SJSA1 (cell line): ENCODE measurements around the gene COX4I1. TPM values are rescaled to one million over a fixed set of nuclear protein-coding genes. Genes with fewer than 3 reads are reported as not detected.

ENCODE experiments used
- DNase-seq, 2 experiments: peaks; one replicate each; pipeline ENCODE4 v3.0.0-alpha.2; 2015 to 2020; ENCODE audit warnings: low spot score in 2 of 2, low read depth in 1 of 2
- H3K27ac ChIP-seq: fragments of 250-450 bp; sonication (Bioruptor Pico); 2 replicates; pipeline ENCODE4 v1.5.1; 2020; ENCODE audit warnings: mild to moderate bottlenecking, moderate library complexity
- H3K27me3 ChIP-seq: fragments of 250-450 bp; sonication (Bioruptor Pico); replicated peaks from 2 replicates; pipeline ENCODE4 v1.5.1; 2020; ENCODE audit warnings: mild to moderate bottlenecking, moderate library complexity
- H3K36me3 ChIP-seq: fragments of 250-450 bp; sonication (Bioruptor Pico); 2 replicates; pipeline ENCODE4 v1.5.1; 2020; ENCODE audit warnings: mild to moderate bottlenecking
- H3K4me1 ChIP-seq: fragments of 250-450 bp; sonication (Bioruptor Pico); replicated peaks from 2 replicates; pipeline ENCODE4 v1.6.1; 2021; ENCODE audit warnings: mild to moderate bottlenecking
- H3K4me3 ChIP-seq: fragments of 250-450 bp; sonication (Bioruptor Pico); 2 replicates; pipeline ENCODE4 v1.5.1; 2020; ENCODE audit warnings: mild to moderate bottlenecking
- H3K9me3 ChIP-seq: fragments of 250-450 bp; sonication (Bioruptor Pico); replicated peaks from 2 replicates; pipeline ENCODE4 v1.5.1; 2020; ENCODE audit warnings: mild to moderate bottlenecking
- total RNA-seq: library from RNA; depleted of rRNA; stranded (reverse); fragments of >200 nt; shearing (Covaris generic); gene quantifications from 2 replicates; pipeline ENCODE4 v1.2.3, GENCODE V29; 2014; rRNA removed

The COX4I1 gene
- 631 and 775 TPM in 2 replicates for total RNA-seq

DNA sequence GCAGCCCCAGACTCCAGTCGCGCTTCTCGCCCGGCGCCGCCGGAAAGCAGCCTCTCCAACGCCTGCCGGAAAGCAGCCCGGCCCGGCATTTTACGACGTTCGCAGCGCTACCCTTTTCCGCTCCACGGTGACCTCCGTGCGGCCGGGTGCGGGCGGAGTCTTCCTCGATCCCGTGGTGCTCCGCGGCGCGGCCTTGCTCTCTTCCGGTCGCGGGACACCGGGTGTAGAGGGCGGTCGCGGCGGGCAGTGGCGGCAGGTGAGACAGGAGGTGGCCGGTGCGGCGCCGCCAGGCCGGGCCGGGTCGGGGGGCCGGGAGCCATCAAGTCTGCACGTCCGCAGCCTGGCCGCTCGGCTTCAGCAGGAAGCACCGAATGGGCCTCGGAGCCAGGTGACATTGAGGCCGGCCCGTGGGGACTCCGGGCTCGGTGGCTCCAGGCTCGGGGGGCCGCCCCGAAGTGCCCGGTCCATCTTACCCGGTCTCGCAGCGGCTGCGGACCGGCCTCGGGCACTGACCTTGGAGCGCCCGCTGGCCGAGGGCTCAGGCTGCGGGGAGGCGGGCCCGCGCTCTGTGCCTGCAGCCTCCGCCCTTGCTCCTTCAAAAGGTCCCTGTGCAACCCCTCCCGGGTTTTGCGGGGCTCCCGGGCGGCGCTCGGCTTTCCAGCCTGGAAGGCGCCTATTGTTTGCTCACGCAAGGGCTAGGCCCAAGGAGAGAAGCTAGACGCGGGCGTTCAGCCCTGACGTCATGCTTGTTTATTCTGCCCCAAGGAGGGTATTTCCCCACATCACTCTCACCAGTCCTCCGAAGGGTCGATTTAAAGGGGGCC lies at the start of gene COX4I1, which contains the start of gene EMC8:
Gene COX4I1 (plus strand): TSS at position 199 of the 824 bp plus-strand sequence. CDS start 1,511 bp downstream, outside the sequence.
Gene EMC8 (minus strand): TSS at position 48 of the 824 bp plus-strand sequence. CDS start 249 bp downstream, outside the sequence.
- H3K27ac ChIP-seq, result peak within 1 kb of the TSS; percentile 93
- 0 out of 2 replicates have a peak, but pooled peaks cover 2% of the 10 kb centered on the region for H3K9me3 ChIP-seq
- H3K27me3 ChIP-seq, result no peaks in the 10 kb centered on the region
- peak; percentile 89 to 95 for DNase-seq
- H3K4me1 ChIP-seq, result peaks cover 9% of the 10 kb centered on the region
- H3K4me3 ChIP-seq, result peak within 1 kb of the TSS; percentile 96
- H3K36me3 ChIP-seq, result peaks cover 82% of the 10 kb centered on the region

DNA sequence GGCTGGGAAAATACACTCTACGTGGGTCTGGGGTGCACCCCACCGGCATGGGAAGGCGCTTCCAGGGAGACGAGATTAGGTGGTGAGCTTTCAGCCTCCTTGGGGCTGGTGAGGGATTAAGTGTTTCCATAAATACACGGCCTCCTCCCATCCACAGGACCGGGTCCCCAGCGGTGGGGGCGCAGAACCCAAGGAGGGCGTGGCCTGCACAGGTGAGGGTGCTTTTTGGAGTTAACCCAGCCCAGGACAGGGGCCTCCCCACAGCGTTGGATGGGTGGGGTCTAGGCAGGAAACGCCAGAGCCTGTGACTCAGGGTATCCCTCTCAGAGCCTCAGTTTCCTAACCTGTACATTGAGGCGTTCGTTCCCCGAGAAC lies 49.7 kb upstream of the COX4I1 start:
- H3K9me3 ChIP-seq, result no peaks in the 10 kb centered on the region; the same call in 1 of the 2 replicates
- H3K36me3 ChIP-seq, result no peaks in the 10 kb centered on the region; the same call in 1 of the 2 replicates
- peak overlapping the region; percentile 84 for H3K4me3 ChIP-seq
- no peaks in the 10 kb centered on the region for H3K27me3 ChIP-seq
- peaks cover 45% of the 10 kb centered on the region for H3K4me1 ChIP-seq
- DNase-seq, result no peak
- H3K27ac ChIP-seq, result no peak overlapping the region

GRCh38 chr16:85750146-85750826 lies 49.2 kb upstream of the COX4I1 start:
- Histone ChIP-seq H3K4me1 (peaks cover 45% of the 10 kb centered on the region), H3K9me3 (no peaks in the 10 kb centered on the region; the same call in 1 of the 2 replicates), H3K36me3 (no peaks in the 10 kb centered on the region; the same call in 1 of the 2 replicates), H3K27me3 (no peaks in the 10 kb centered on the region), H3K27ac (no peak overlapping the region), H3K4me3 (peak overlapping the region; percentile 84)
- no peak for DNase-seq

GRCh38 chr16:85750827-85751697 lies 48.4 kb upstream of the COX4I1 start, which contains the start of gene C16orf74:
TSS of gene C16orf74 (minus strand) at chr16:85751096. CDS start at chr16:85735217, 15,879 bp downstream.
- no peaks in the 10 kb centered on the region; the same call in 1 of the 2 replicates for H3K36me3 ChIP-seq
- H3K27me3 ChIP-seq, result no peaks in the 10 kb centered on the region
- no peak within 1 kb of the TSS; the same call in 1 of the 2 replicates for H3K27ac ChIP-seq
- peaks cover 41% of the 10 kb centered on the region for H3K4me1 ChIP-seq
- peak within 1 kb of the TSS; percentile 84 for H3K4me3 ChIP-seq
- DNase-seq, result peak in 1 of 2 experiments; percentile 33
- no peaks in the 10 kb centered on the region; the same call in 1 of the 2 replicates for H3K9me3 ChIP-seq

DNA sequence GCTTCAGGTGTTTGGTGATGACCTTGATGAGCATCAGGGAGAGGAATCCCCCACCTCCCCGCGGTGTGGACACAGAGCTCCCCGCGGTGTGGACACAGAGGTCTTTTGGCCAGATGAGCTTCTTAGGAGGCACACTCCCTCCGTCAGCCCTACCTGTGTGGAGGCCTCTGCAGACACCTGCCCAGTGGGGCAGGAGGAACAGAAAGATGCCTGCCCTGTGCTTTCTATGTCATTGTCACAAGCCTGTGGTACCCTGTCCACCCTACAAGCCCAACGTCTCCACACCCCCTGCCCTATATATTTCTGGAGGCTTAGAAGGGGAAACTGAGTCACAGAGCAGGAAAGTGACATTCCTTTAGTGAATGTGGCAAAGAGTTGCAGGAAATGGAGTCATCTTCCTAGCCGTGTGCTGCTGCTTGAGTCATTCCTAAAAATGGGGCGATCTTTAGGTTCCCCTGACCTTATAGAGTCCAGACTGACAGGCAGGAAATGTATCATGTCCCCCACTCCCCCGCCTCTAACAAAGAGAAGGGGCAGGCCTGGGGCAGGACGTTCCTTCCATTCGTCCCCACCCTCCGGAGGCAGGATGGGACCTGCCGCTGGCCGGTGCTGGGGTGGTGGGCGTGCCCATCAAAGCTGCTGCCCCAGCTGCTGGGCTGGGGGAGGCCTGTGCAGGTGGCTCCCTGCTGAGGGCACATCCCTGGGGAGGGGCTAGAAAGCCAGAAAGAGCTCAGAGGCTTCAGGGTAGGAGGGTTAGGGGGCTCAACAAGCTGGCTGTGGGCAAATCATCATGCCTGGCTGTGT lies 47.6 kb upstream of the COX4I1 start:
- H3K27me3 ChIP-seq, result no peaks in the 10 kb centered on the region
- DNase-seq, result no peak
- peaks cover 41% of the 10 kb centered on the region for H3K4me1 ChIP-seq
- H3K36me3 ChIP-seq, result no peaks in the 10 kb centered on the region; the same call in 1 of the 2 replicates
- H3K9me3 ChIP-seq, result no peaks in the 10 kb centered on the region; the same call in 1 of the 2 replicates
- no peak overlapping the region for H3K4me3 ChIP-seq
- H3K27ac ChIP-seq, result no peak overlapping the region

DNA sequence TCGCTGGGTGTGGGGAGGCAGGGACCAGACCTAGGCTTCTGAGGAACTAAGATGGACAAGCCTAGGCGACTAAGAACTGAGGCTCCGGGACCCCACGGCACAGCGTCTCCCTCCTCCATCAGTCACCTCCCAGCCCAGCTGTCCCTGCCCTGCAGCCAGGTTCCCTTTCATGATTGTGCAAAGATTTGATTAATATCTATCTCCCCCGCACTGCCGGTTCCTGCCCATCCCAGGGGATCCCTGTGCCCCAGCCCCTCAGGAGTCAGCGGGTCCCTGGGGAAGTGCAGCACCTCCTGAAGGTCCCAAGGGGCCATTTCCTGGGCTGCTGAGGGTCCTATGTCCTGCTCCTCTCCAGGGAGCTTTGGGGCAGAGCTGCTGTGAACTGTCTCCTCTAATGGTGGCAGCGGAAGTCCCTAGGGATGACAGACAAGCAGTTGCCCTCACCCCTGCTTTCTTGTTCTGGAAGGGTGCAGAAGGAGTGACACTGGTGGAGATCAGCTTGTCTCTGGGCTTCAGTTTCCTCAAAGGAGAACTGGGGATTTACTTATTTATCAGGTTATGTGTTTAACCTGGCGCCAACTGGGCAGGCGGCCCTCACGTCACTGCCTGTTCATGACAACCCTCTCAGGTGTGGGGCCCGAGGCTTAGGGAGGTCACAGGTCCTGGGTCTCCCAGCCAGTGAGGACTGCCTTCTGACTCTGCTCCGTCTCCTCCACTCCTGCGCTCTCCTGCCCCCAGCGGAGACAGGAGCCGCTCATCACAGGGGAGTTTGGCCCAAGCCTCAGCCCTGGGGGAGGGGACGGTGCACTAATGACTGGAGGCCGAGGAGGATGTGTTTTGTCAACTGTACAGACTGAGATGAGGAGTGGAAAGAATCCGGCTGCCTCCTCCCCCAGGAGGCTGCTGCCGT lies 46.7 kb upstream of the COX4I1 start:
- no peak for DNase-seq
- H3K4me1 ChIP-seq, result peaks cover 43% of the 10 kb centered on the region
- H3K27ac ChIP-seq, result no peak overlapping the region

GRCh38 chr16:85753559-85753958 lies 45.9 kb upstream of the COX4I1 start:
- Histone ChIP-seq H3K4me1 (peaks cover 48% of the 10 kb centered on the region), H3K9me3 (no peaks in the 10 kb centered on the region; the same call in 1 of the 2 replicates), H3K4me3 (no peak overlapping the region), H3K27ac (no peak overlapping the region), H3K36me3 (no peaks in the 10 kb centered on the region; the same call in 1 of the 2 replicates), H3K27me3 (no peaks in the 10 kb centered on the region)
- DNase-seq, result no peak

More for the DNA sequence above, 46.7 kb upstream of the COX4I1 start:
- no peaks in the 10 kb centered on the region; the same call in 1 of the 2 replicates for H3K9me3 ChIP-seq
- no peaks in the 10 kb centered on the region; the same call in 1 of the 2 replicates for H3K36me3 ChIP-seq
- H3K4me3 ChIP-seq, result no peak overlapping the region
- H3K27me3 ChIP-seq, result no peaks in the 10 kb centered on the region

DNA sequence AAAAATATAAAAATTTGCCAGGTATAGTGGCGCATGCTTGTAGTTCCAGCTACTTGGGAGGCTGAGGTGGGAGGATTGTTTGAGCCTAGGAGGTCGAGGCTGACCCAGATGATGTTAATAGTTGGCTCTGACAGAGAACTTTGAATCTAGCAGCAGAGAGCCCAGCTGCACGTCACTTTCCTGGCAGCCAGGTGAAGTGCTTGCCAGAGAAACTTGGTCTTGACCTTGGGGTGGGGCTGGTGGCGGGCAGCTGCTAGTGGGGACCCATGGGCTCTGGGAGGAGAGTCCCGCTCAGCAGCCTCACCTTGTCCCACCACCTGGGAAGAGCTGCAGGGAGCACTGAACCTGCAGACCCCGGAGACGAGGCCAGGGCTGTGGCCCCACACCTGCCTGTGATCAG lies 45.5 kb upstream of the COX4I1 start:
- Histone ChIP-seq H3K36me3 (no peaks in the 10 kb centered on the region; the same call in 1 of the 2 replicates), H3K4me3 (no peak overlapping the region), H3K27me3 (no peaks in the 10 kb centered on the region), H3K27ac (no peak overlapping the region), H3K9me3 (no peaks in the 10 kb centered on the region; the same call in 1 of the 2 replicates), H3K4me1 (peaks cover 48% of the 10 kb centered on the region)
- no peak for DNase-seq

DNA sequence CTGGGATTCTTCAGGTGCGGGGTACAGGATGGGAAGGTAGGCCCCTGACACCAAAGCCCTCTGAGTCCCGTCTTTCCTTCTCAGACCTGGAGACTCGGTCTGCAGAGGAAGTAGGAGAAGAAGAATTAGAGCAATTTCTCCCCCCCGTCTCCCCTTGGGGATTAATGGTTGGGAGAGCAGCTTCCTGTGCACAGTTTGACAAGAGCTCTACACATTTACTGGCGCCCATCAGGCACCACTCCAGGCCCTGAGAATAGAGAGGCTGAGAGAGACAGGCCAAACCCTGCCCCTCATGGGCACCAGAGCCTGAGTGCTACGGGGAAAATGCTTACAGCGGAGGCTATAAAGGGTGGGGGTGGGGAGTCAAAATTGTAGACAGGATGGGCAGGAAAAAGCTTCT lies 45.1 kb upstream of the COX4I1 start:
- H3K36me3 ChIP-seq, result no peaks in the 10 kb centered on the region; the same call in 1 of the 2 replicates
- H3K4me3 ChIP-seq, result no peak overlapping the region
- no peak overlapping the region for H3K27ac ChIP-seq
- H3K27me3 ChIP-seq, result no peaks in the 10 kb centered on the region
- H3K4me1 ChIP-seq, result peaks cover 48% of the 10 kb centered on the region
- H3K9me3 ChIP-seq, result no peaks in the 10 kb centered on the region; the same call in 1 of the 2 replicates
- DNase-seq, result no peak

DNA sequence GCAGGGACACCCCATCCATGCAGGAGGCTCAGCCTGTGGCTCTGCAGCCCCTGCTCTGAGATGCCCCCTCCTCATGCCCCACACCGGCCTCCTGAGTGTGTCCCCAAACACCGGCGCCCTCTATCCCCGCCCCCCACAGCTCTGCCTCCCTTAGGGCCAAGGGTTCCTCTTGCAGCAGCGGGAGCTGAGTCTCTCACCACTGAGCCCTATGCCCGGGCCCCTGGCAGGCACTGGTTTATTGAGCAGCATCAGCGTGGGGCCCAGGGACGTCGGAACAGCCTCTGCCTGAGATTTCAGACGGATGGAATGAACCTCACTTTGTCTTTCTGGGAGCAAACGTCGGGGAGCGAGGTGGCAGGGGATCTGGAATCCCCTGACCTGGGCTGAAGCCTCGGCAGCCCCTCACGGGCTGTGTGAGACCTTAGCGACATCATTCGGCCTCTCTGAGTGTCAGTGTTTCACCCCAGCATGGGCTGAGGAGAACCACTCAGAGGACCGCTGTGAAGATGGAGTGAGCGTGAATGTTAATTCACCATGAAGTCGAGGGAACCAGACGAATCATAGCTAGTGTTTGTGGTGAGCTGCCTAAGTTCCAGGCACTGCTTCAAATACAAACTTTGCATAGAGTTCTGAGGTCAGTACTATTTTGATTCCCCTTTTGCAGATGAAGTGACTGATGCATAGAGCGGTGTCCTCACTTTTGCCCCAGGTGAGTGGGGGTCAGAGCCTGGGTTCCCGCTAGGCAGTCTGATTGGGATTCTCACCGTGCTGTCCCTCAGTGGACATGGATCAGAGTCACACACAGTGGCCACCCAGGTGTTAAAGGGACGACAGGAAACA lies 43.3 kb upstream of the COX4I1 start:
- H3K36me3 ChIP-seq, result no peaks in the 10 kb centered on the region; the same call in 1 of the 2 replicates
- no peak for DNase-seq
- H3K4me3 ChIP-seq, result no peak overlapping the region
- H3K27ac ChIP-seq, result no peak overlapping the region
- H3K4me1 ChIP-seq, result peaks cover 34% of the 10 kb centered on the region
- H3K9me3 ChIP-seq, result no peaks in the 10 kb centered on the region
- H3K27me3 ChIP-seq, result no peaks in the 10 kb centered on the region

DNA sequence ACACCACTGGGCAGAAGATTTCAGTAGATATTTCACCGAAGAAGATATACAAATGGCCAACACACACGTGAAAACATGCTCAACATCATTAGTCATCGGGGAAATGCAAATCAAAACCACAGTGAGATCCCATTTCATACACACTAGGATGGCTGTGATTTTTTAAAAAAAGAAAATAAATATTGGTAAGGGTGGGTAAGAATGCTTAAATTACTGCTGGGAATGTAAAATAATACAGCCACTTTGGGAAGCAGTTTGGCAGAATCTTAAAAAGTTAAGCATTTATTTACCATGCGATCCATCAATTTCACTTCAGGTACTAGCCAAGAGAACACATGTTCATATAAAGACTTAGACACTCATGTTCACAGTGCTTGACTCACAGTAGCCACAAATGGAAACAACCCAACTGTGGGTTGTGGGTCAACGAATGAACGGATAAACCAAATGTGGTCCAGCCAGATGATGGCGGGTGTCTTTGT lies 42.1 kb upstream of the COX4I1 start:
- no peak overlapping the region for H3K4me3 ChIP-seq
- DNase-seq, result peak in 1 of 2 experiments; percentile 61
- H3K9me3 ChIP-seq, result no peaks in the 10 kb centered on the region
- peaks cover 22% of the 10 kb centered on the region for H3K4me1 ChIP-seq
- no peaks in the 10 kb centered on the region for H3K27me3 ChIP-seq
- no peaks in the 10 kb centered on the region; the same call in 1 of the 2 replicates for H3K36me3 ChIP-seq
- peak overlapping the region; percentile 1; the same call in 1 of the 2 replicates for H3K27ac ChIP-seq
